Immature natural killer cell (primary cell): ENCODE results near the gene DAPK1. TPM values are rescaled to one million over a fixed set of nuclear protein-coding genes. Genes with fewer than 3 reads are reported as not detected.
"Not testable (repeated sequence)": the region's sequence is repeated elsewhere in the genome, so short reads cannot be mapped to it uniquely, and the experiment has no call there.

Experiments used
- DNase-seq, 3 donors: peaks; one replicate each; pipeline ENCODE4 v3.0.0; 2022; ENCODE audit warnings: mixed read lengths in 1 of 3
- H3K27ac Mint-ChIP-seq, 6 donors: one replicate each; pipeline ENCODE4 v1.8.0; 2020; ENCODE audit warnings: mixed read lengths in 6 of 6, mild to moderate bottlenecking in 5 of 6, inconsistent platforms in 4 of 6, moderate library complexity in 3 of 6
- H3K27me3 Mint-ChIP-seq, 3 donors: one replicate each; pipeline ENCODE4 v1.8.0; 2020 to 2021; ENCODE audit warnings: low read depth in 3 of 3, mild to moderate bottlenecking in 3 of 3, mixed read lengths in 3 of 3, moderate library complexity in 3 of 3, inconsistent platforms in 1 of 3
- H3K36me3 Mint-ChIP-seq, 3 donors: one replicate each; pipeline ENCODE4 v1.8.0; 2020; ENCODE audit warnings: mixed read lengths in 3 of 3, inconsistent platforms in 2 of 3, mild to moderate bottlenecking in 2 of 3
- H3K4me1 Mint-ChIP-seq, 2 donors: one replicate each; pipeline ENCODE4 v1.8.0; 2020; ENCODE audit warnings: inconsistent platforms in 2 of 2, mild to moderate bottlenecking in 2 of 2, mixed read lengths in 2 of 2, moderate library complexity in 1 of 2
- H3K4me3 Mint-ChIP-seq, 5 donors: one replicate each; pipeline ENCODE4 v1.8.0; 2020; ENCODE audit warnings: mild to moderate bottlenecking in 5 of 5, mixed read lengths in 5 of 5, inconsistent platforms in 3 of 5, moderate library complexity in 3 of 5
- H3K9me3 Mint-ChIP-seq, 6 donors: one replicate each; pipeline ENCODE4 v1.8.0; 2020; ENCODE audit warnings: mild to moderate bottlenecking in 6 of 6, mixed read lengths in 6 of 6, inconsistent platforms in 4 of 6, moderate library complexity in 3 of 6
- polyA plus RNA-seq, 3 donors: library from polyadenylated mRNA; unstranded; fragments of 300-500 nt; fragmentation: Illumina TruSeq; gene quantifications; one replicate each; pipeline ENCODE4 v1.2.3, GENCODE V29; 2021

The DAPK1 gene
- polyA plus RNA-seq, 3 donors from 2014 or later: 0.82 to 1.3 TPM; not detected in 1

GRCh38 chr9:87549088-87549487, 51.4 kb downstream of the DAPK1 start:
- not testable (repeated sequence) for H3K27me3 Mint-ChIP-seq, H3K27ac Mint-ChIP-seq, H3K4me1 Mint-ChIP-seq, H3K9me3 Mint-ChIP-seq, DNase-seq, H3K36me3 Mint-ChIP-seq, H3K4me3 Mint-ChIP-seq

- H3K4me1 Mint-ChIP-seq: no peaks in the 10 kb centered on the region
- peaks cover 0 to 3% (median 0%) of the 10 kb centered on the region in 6 donors for H3K9me3 Mint-ChIP-seq
- peaks cover 0 to 4% (median 2%) of the 10 kb centered on the region in 3 donors for H3K27me3 Mint-ChIP-seq
- no peak overlapping the region for H3K4me3 Mint-ChIP-seq
- no peaks in the 10 kb centered on the region for H3K36me3 Mint-ChIP-seq
- no peak overlapping the region for H3K27ac Mint-ChIP-seq
- DNase-seq: no peak
These were observed 52.1 kb downstream of the DAPK1 start for GRCh38 chr9:87549791-87550190.

GRCh38 chr9:87550253-87550954, 52.7 kb downstream of the DAPK1 start:
- H3K27ac Mint-ChIP-seq: no peak overlapping the region
- H3K27me3 Mint-ChIP-seq: peaks cover 0 to 4% (median 0%) of the 10 kb centered on the region in 3 donors
- peaks cover 0 to 3% (median 0%) of the 10 kb centered on the region in 6 donors for H3K9me3 Mint-ChIP-seq
- no peaks in the 10 kb centered on the region for H3K4me1 Mint-ChIP-seq
- no peak overlapping the region for H3K4me3 Mint-ChIP-seq
- H3K36me3 Mint-ChIP-seq: no peaks in the 10 kb centered on the region
- no peak for DNase-seq

- Mint-ChIP-seq H3K4me3 (no peak overlapping the region), H3K27me3 (peaks cover 0 to 4% (median 4%) of the 10 kb centered on the region in 3 donors), H3K27ac (no peak overlapping the region), H3K4me1 (no peaks in the 10 kb centered on the region), H3K9me3 (peaks cover 0 to 3% (median 0%) of the 10 kb centered on the region in 6 donors), H3K36me3 (no peaks in the 10 kb centered on the region)
- DNase-seq: no peak
These were observed 54.1 kb downstream of the DAPK1 start for GRCh38 chr9:87551772-87552217.

- Mint-ChIP-seq H3K27ac (no peak overlapping the region), H3K4me1 (no peaks in the 10 kb centered on the region), H3K4me3 (no peak overlapping the region)
These were observed 56.7 kb downstream of the DAPK1 start for GRCh38 chr9:87554171-87554910.

GRCh38 chr9:87554976-87555375, 57.3 kb downstream of the DAPK1 start:
- Mint-ChIP-seq H3K4me3 (no peak overlapping the region), H3K9me3 (no peaks in the 10 kb centered on the region)
- DNase-seq: no peak

More at GRCh38 chr9:87554171-87554910, 56.7 kb downstream of the DAPK1 start:
- H3K27me3 Mint-ChIP-seq: peaks cover 0 to 4% (median 2%) of the 10 kb centered on the region in 3 donors
- H3K36me3 Mint-ChIP-seq: no peaks in the 10 kb centered on the region
- DNase-seq: no peak
- H3K9me3 Mint-ChIP-seq: peaks cover 0 to 1% (median 0%) of the 10 kb centered on the region in 6 donors

GRCh38 chr9:87556039-87556438, 58.4 kb downstream of the DAPK1 start:
- Mint-ChIP-seq H3K4me3 (no peak overlapping the region), H3K4me1 (no peaks in the 10 kb centered on the region), H3K27ac (no peak overlapping the region), H3K27me3 (peaks cover 0 to 4% (median 2%) of the 10 kb centered on the region in 3 donors), H3K9me3 (no peaks in the 10 kb centered on the region), H3K36me3 (no peaks in the 10 kb centered on the region)
- DNase-seq: no peak

More at GRCh38 chr9:87554976-87555375, 57.3 kb downstream of the DAPK1 start:
- H3K27ac Mint-ChIP-seq: no peak overlapping the region
- H3K4me1 Mint-ChIP-seq: no peaks in the 10 kb centered on the region
- H3K27me3 Mint-ChIP-seq: peaks cover 0 to 4% (median 2%) of the 10 kb centered on the region in 3 donors
- no peaks in the 10 kb centered on the region for H3K36me3 Mint-ChIP-seq

GRCh38 chr9:87556821-87557220, 59.2 kb downstream of the DAPK1 start:
- no peak overlapping the region for H3K4me3 Mint-ChIP-seq
- H3K27me3 Mint-ChIP-seq: peaks cover 0 to 4% (median 2%) of the 10 kb centered on the region in 3 donors
- no peak for DNase-seq
- no peaks in the 10 kb centered on the region for H3K4me1 Mint-ChIP-seq
- no peaks in the 10 kb centered on the region for H3K36me3 Mint-ChIP-seq
- no peaks in the 10 kb centered on the region for H3K9me3 Mint-ChIP-seq
- no peak overlapping the region for H3K27ac Mint-ChIP-seq

GRCh38 chr9:87557996-87558395, 60.3 kb downstream of the DAPK1 start:
- no peaks in the 10 kb centered on the region for H3K9me3 Mint-ChIP-seq
- no peak overlapping the region for H3K27ac Mint-ChIP-seq
- no peaks in the 10 kb centered on the region for H3K36me3 Mint-ChIP-seq
- H3K27me3 Mint-ChIP-seq: peaks cover 0 to 4% (median 0%) of the 10 kb centered on the region in 3 donors
- H3K4me1 Mint-ChIP-seq: no peaks in the 10 kb centered on the region
- no peak overlapping the region for H3K4me3 Mint-ChIP-seq
- DNase-seq: no peak

GRCh38 chr9:87558606-87559190, 61.0 kb downstream of the DAPK1 start:
- H3K36me3 Mint-ChIP-seq: no peaks in the 10 kb centered on the region
- no peaks in the 10 kb centered on the region for H3K9me3 Mint-ChIP-seq
- H3K27ac Mint-ChIP-seq: no peak overlapping the region
- no peak for DNase-seq
- H3K27me3 Mint-ChIP-seq: peaks cover 0 to 4% (median 0%) of the 10 kb centered on the region in 3 donors
- H3K4me3 Mint-ChIP-seq: no peak overlapping the region
- no peaks in the 10 kb centered on the region for H3K4me1 Mint-ChIP-seq

GRCh38 chr9:87562062-87562461, 64.4 kb downstream of the DAPK1 start:
- Mint-ChIP-seq H3K36me3 (peaks cover 0 to 4% (median 0%) of the 10 kb centered on the region in 3 donors), H3K4me3 (no peak overlapping the region), H3K27me3 (peaks cover 0 to 2% (median 0%) of the 10 kb centered on the region in 3 donors), H3K9me3 (no peaks in the 10 kb centered on the region), H3K27ac (no peak overlapping the region), H3K4me1 (no peaks in the 10 kb centered on the region)
- DNase-seq: no peak

GRCh38 chr9:87562530-87563170, 65.0 kb downstream of the DAPK1 start:
- Mint-ChIP-seq H3K36me3 (peaks cover 0 to 4% (median 0%) of the 10 kb centered on the region in 3 donors), H3K4me1 (no peaks in the 10 kb centered on the region), H3K27me3 (peaks cover 0 to 2% (median 0%) of the 10 kb centered on the region in 3 donors), H3K4me3 (no peak overlapping the region), H3K27ac (no peak overlapping the region), H3K9me3 (no peaks in the 10 kb centered on the region)
- no peak for DNase-seq

- peaks cover 0 to 4% (median 0%) of the 10 kb centered on the region in 3 donors for H3K36me3 Mint-ChIP-seq
- H3K9me3 Mint-ChIP-seq: no peaks in the 10 kb centered on the region
- H3K4me1 Mint-ChIP-seq: no peaks in the 10 kb centered on the region
- H3K27me3 Mint-ChIP-seq: peaks cover 0 to 2% (median 0%) of the 10 kb centered on the region in 3 donors
- H3K4me3 Mint-ChIP-seq: no peak overlapping the region
- H3K27ac Mint-ChIP-seq: no peak overlapping the region
- DNase-seq: no peak
These were observed 66.4 kb downstream of the DAPK1 start for GRCh38 chr9:87564111-87564510.
